Osteocyte (in vitro differentiated cells): Measurements from ENCODE around the gene OR8A1. TPM values are rescaled to one million over a fixed set of nuclear protein-coding genes. Genes with fewer than 3 reads are reported as not detected.
"Not testable (repeated sequence)": the region's sequence is repeated elsewhere in the genome, so short reads cannot be mapped to it uniquely, and the experiment has no call there.

Source experiments
- DNase-seq: peaks from one replicate; pipeline ENCODE4 v3.0.0; 2021; ENCODE audit warnings: mixed read lengths; ENCODE audit not compliant: unreplicated experiment; ENCODE audit errors: extremely low spot score
- H3K27ac Mint-ChIP-seq: one replicate; pipeline ENCODE4 v1.8.0; 2021; ENCODE audit warnings: mild to moderate bottlenecking, mixed read lengths; ENCODE audit not compliant: unreplicated experiment
- H3K27me3 Mint-ChIP-seq: one replicate; pipeline ENCODE4 v1.8.0; 2021; ENCODE audit warnings: mixed read lengths; ENCODE audit not compliant: unreplicated experiment
- H3K36me3 Mint-ChIP-seq: one replicate; pipeline ENCODE4 v1.8.0; 2021; ENCODE audit warnings: mixed read lengths; ENCODE audit not compliant: unreplicated experiment
- H3K4me1 Mint-ChIP-seq: one replicate; pipeline ENCODE4 v1.8.0; 2021; ENCODE audit warnings: mixed read lengths; ENCODE audit not compliant: unreplicated experiment
- H3K4me3 Mint-ChIP-seq: one replicate; pipeline ENCODE4 v1.8.0; 2021; ENCODE audit warnings: mild to moderate bottlenecking, moderate library complexity, mixed read lengths; ENCODE audit not compliant: unreplicated experiment
- H3K9me3 Mint-ChIP-seq: one replicate; pipeline ENCODE4 v1.8.0; 2021; ENCODE audit warnings: mixed read lengths; ENCODE audit not compliant: unreplicated experiment
- CTCF ChIP-seq: fragments of 200-600 bp; sonication (generic); IDR thresholded peaks from 2 replicates; pipeline ENCODE4 v1.5.0; 2021; ENCODE audit warnings: antibody characterized with exemption, mild to moderate bottlenecking, moderate library complexity
- total RNA-seq: library from RNA; stranded (reverse); gene quantifications from 2 replicates; pipeline ENCODE4 v1.2.1, GENCODE V29; 2021

The OR8A1 gene
- total RNA-seq, 1 donor from 2014 or later, result not detected

DNA sequence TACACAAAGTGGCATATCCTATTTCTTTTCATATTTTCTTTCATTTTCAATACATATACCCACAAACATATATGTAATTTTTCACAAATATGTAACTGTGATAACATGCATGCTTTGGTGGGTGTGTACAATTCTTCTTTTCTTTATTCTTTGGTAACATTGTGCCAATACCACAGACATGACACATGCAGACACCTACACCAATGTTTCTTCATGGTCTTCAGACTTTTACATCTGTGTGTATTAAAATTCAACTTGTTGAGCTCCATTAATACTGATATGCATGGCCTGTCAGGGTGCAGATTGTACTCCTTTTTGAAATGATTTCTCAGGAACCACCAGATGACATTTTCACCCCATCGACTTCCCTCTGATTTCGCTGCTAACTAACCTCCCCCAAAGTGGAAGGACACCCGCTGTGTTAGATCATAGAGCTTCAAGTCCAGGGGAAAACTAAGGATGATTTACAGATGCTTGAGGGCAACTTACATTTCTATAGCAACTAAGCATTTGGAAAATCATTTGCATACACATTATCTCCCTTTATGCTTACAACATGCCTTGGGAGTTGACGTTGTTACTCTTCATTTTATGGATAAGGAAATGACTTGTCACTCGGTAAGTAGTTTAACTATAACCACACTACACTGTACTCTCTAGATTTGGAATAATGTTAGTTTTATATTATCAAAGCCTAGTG, 31.0 kb downstream of the OR8A1 start:
- H3K4me1 Mint-ChIP-seq, result no peaks in the 10 kb centered on the region
- no peaks in the 10 kb centered on the region for H3K9me3 Mint-ChIP-seq

DNA sequence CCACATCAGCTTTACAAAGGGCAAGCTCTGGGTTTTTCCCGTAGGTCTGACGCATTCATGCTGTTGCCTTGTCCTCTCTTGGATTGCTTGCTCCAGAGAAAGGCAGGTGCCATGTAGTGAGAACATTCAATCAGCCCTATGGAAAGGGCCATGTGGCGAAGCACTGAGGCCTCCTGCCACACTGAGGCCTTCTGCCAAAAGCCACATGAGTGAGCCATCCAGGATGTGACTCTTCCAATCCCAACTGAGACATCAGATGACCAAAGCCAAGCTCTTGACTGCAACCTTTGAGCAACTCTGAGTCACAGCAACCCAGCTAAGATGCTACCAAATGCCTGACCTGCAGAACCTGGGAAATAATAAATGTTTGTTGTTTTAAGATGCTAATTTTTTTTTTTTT, 32.4 kb downstream of the OR8A1 start:
- H3K36me3 Mint-ChIP-seq, result no peaks in the 10 kb centered on the region
- peaks cover 21% of the 10 kb centered on the region for H3K27me3 Mint-ChIP-seq
- H3K27ac Mint-ChIP-seq, result no peak overlapping the region
- no peak for DNase-seq
- no peak overlapping the region for H3K4me3 Mint-ChIP-seq
- H3K9me3 Mint-ChIP-seq, result no peaks in the 10 kb centered on the region
- H3K4me1 Mint-ChIP-seq, result no peaks in the 10 kb centered on the region
- TF ChIP-seq CTCF, result no peak

More for the DNA sequence above, 31.0 kb downstream of the OR8A1 start:
- TF ChIP-seq CTCF, result no peak
- DNase-seq, result no peak
- Mint-ChIP-seq H3K27me3 (peaks cover 32% of the 10 kb centered on the region), H3K27ac (no peak overlapping the region), H3K36me3 (no peaks in the 10 kb centered on the region), H3K4me3 (no peak overlapping the region)

DNA sequence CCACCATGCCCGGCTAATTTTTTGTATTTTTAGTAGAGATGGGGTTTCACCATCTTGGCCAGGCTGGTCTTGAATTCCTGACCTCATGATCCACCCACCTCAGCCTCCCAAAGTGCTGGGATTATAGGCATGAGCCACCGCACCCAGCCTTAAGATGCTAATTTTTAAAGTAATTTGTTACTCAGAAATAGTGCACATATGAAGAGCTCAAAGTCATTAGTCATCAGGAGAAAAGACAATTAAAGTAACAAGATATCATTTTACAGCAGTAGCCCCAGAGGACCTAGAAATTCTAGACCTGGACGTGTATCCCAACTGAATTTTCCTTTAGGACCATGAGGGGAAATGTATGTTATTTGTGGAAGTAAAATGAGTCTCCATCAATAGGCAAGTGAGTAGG, 32.9 kb downstream of the OR8A1 start:
- H3K4me1 Mint-ChIP-seq, H3K4me3 Mint-ChIP-seq, DNase-seq, H3K27ac Mint-ChIP-seq, H3K36me3 Mint-ChIP-seq, H3K9me3 Mint-ChIP-seq: not testable (repeated sequence)
- H3K27me3 Mint-ChIP-seq, result peaks cover 16% of the 10 kb centered on the region

DNA sequence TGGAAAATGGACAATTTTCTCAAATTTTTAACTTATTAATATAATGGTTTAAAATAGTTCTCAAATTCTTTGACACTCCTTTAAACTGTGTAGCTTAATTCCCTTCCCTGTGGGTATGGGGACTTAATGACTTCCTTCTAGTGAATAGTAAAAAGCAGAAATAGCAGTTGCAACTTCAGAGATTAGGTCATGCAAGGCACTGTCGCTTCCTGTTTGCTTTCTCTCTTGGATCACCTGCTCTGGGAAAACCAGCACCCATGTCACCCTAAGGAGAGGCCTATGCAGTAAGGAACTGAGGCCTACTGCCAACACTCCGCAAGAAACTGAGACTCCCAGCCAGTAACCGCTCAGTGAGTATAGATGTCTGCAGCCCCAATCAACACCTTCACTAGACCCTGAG, 35.9 kb downstream of the OR8A1 start:
- Mint-ChIP-seq H3K4me1 (no peaks in the 10 kb centered on the region), H3K36me3 (no peaks in the 10 kb centered on the region), H3K27me3 (peaks cover 18% of the 10 kb centered on the region), H3K27ac (no peak overlapping the region), H3K4me3 (no peak overlapping the region), H3K9me3 (no peaks in the 10 kb centered on the region)
- no peak for DNase-seq
- no peak for TF ChIP-seq CTCF

GRCh38 chr11:124608147-124608546, 38.4 kb downstream of the OR8A1 start:
- Mint-ChIP-seq H3K27me3 (peaks cover 24% of the 10 kb centered on the region), H3K9me3 (no peaks in the 10 kb centered on the region), H3K27ac (no peak overlapping the region), H3K4me1 (no peaks in the 10 kb centered on the region), H3K36me3 (no peaks in the 10 kb centered on the region), H3K4me3 (no peak overlapping the region)
- DNase-seq, result no peak
- TF ChIP-seq CTCF, result no peak

DNA sequence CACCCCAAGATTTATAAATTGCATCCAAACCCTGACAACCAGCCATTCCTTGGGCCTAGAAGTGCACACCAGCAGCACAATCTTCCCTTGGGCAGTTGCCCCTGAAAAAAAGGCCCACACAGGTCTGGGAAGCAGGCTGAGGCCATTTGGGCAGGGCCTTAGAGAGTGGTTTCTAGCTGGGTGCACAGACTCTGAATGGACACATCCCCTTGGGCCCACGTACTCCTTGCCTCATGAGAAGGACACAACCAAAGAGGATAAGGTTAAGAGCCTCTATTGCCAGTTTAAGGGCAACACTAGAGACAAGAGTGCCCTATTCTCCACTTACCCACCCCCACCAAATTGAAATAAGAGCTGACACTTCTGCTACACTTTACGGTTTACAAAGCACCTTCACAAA, 40.5 kb downstream of the OR8A1 start:
- Mint-ChIP-seq H3K27me3 (peaks cover 32% of the 10 kb centered on the region), H3K9me3 (no peaks in the 10 kb centered on the region), H3K36me3 (no peaks in the 10 kb centered on the region), H3K27ac (no peak overlapping the region), H3K4me3 (no peak overlapping the region), H3K4me1 (no peaks in the 10 kb centered on the region)
- DNase-seq, result no peak
- no peak for TF ChIP-seq CTCF
